M059J (cell line): ENCODE data around the gene TWIST1. TPM values are rescaled to one million over a fixed set of nuclear protein-coding genes. Genes with fewer than 3 reads are reported as not detected.

ENCODE experiments used
- DNase-seq: peaks from one replicate; pipeline ENCODE4 v3.0.0-alpha.2; 2012; ENCODE audit warnings: low read depth
- total RNA-seq: library from RNA; depleted of rRNA; stranded (reverse); fragments of >200 nt; shearing (Covaris generic); gene quantifications from 2 replicates; pipeline ENCODE4 v1.2.3, GENCODE V29; 2014; rRNA removed

The TWIST1 gene
- total RNA-seq, 1 experiment from 2014 or later = 24.0 TPM

GRCh38 chr7:19097165-19098055 is 20.0 kb downstream of the TWIST1 start:
- DNase-seq = no peak

- DNase-seq = no peak
These were observed 22.0 kb downstream of the TWIST1 start for GRCh38 chr7:19095353-19095860.

GRCh38 chr7:19094598-19095352 is 22.7 kb downstream of the TWIST1 start:
- DNase-seq = no peak

- no peak for DNase-seq
These were observed 23.3 kb downstream of the TWIST1 start for GRCh38 chr7:19094138-19094537.

GRCh38 chr7:19091550-19092200 is 25.8 kb downstream of the TWIST1 start:
- DNase-seq = no peak

- DNase-seq = no peak
These were observed 26.9 kb downstream of the TWIST1 start for GRCh38 chr7:19090526-19090925.

GRCh38 chr7:19089797-19090196 is 27.6 kb downstream of the TWIST1 start:
- no peak for DNase-seq

- DNase-seq = no peak
These were observed 28.1 kb downstream of the TWIST1 start for GRCh38 chr7:19089378-19089777.

- peak; percentile 6 for DNase-seq
These were observed 37.3 kb downstream of the TWIST1 start for GRCh38 chr7:19080093-19080492.

- DNase-seq = peak; percentile 83
These were observed 38.4 kb downstream of the TWIST1 start for GRCh38 chr7:19079066-19079465.

GRCh38 chr7:19069842-19070241 is 47.6 kb downstream of the TWIST1 start:
- DNase-seq = peak; percentile 17

GRCh38 chr7:19066170-19066569 is 51.3 kb downstream of the TWIST1 start:
- DNase-seq = peak; percentile 12

Other genes starting within 250 kb of the TWIST1 start
- gene FERD3L, start 27.8 kb upstream of the TWIST1 start, total RNA-seq = not detected in 2 replicates